Calu3 (cell line): Measurements from ENCODE around the gene ATP5F1D. TPM values are rescaled to one million over a fixed set of nuclear protein-coding genes. Genes with fewer than 3 reads are reported as not detected.
A peak's percentile ranks its signal among the peaks of the same experiment; 100 is the strongest.

ENCODE experiments used
- BruUV-seq: library from RNA; stranded (reverse); fragments of 400-500 nt; replicated peaks from 2 replicates; lab custom pipeline; 2021; lab: Mats Ljungman, UMichigan
- CTCF ChIA-PET: fragments of 300-600 bp; sonication (Branson Sonifier 250); formaldehyde crosslinking; loops from one replicate; lab custom pipeline; 2022; ENCODE audit warnings: antibody characterized with exemption; lab: Charles Lee
- DNase-seq: peaks from one replicate; pipeline ENCODE4 v3.0.0; 2022
- H3K27ac Mint-ChIP-seq: one replicate; pipeline ENCODE4 v1.8.0; 2022; ENCODE audit warnings: mixed read lengths; ENCODE audit not compliant: unreplicated experiment
- H3K27me3 Mint-ChIP-seq: one replicate; pipeline ENCODE4 v1.8.0; 2022; ENCODE audit warnings: mixed read lengths; ENCODE audit not compliant: unreplicated experiment
- H3K36me3 Mint-ChIP-seq: one replicate; pipeline ENCODE4 v1.8.0; 2022; ENCODE audit warnings: mild to moderate bottlenecking, moderate library complexity, mixed read lengths; ENCODE audit not compliant: insufficient read depth, unreplicated experiment
- H3K4me1 Mint-ChIP-seq: one replicate; pipeline ENCODE4 v1.8.0; 2022; ENCODE audit warnings: mild to moderate bottlenecking, low read depth, mixed read lengths; ENCODE audit not compliant: unreplicated experiment
- H3K4me3 Mint-ChIP-seq: one replicate; pipeline ENCODE4 v1.8.0; 2022; ENCODE audit warnings: mild to moderate bottlenecking, low read depth, moderate library complexity, mixed read lengths; ENCODE audit not compliant: unreplicated experiment
- H3K9me3 Mint-ChIP-seq: one replicate; pipeline ENCODE4 v1.8.0; 2022; ENCODE audit warnings: low read depth, mixed read lengths; ENCODE audit not compliant: unreplicated experiment
- CTCF ChIP-seq: fragments of 200-600 bp; IDR thresholded peaks from one replicate; pipeline ENCODE4 v1.8.0; 2022; ENCODE audit warnings: antibody characterized with exemption; ENCODE audit not compliant: unreplicated experiment
- intact Hi-C: fragments of 100-400 bp; cut with micrococcal nuclease; formaldehyde crosslinking; loops from one replicate; pipeline ENCODE4 v1.10.0; 2022; ENCODE audit not compliant: unreplicated experiment
- total RNA-seq: library from RNA; stranded (reverse); gene quantifications from 2 replicates; pipeline ENCODE4 v1.2.3, GENCODE V29; 2022

The ATP5F1D gene
- total RNA-seq, 1 experiment from 2014 or later = 91.8 TPM

GRCh38 chr19:1234955-1235380 is 6.6 kb upstream of the ATP5F1D start:
- peaks cover 33% of the 10 kb centered on the region for H3K36me3 Mint-ChIP-seq
- H3K27me3 Mint-ChIP-seq = no peaks in the 10 kb centered on the region
- no peak for DNase-seq
- no peak for TF ChIP-seq CTCF
- CTCF ChIA-PET = no interaction called here
- H3K4me3 Mint-ChIP-seq = no peak overlapping the region
- H3K4me1 Mint-ChIP-seq = peaks cover 22% of the 10 kb centered on the region
- no TSS peak for BruUV-seq
- intact Hi-C loops = no loop called here
- no peak overlapping the region for H3K27ac Mint-ChIP-seq
- no peaks in the 10 kb centered on the region for H3K9me3 Mint-ChIP-seq

- Mint-ChIP-seq H3K27ac (no peak overlapping the region), H3K36me3 (peaks cover 33% of the 10 kb centered on the region), H3K4me3 (peak overlapping the region; percentile 58), H3K4me1 (peaks cover 22% of the 10 kb centered on the region), H3K9me3 (no peaks in the 10 kb centered on the region), H3K27me3 (no peaks in the 10 kb centered on the region)
- no TSS peak for BruUV-seq
- intact Hi-C loops = no loop called here
- CTCF ChIA-PET = no interaction called here
- TF ChIP-seq CTCF = no peak
- no peak for DNase-seq
Measured at GRCh38 chr19:1235625-1236538, 5.7 kb upstream of the ATP5F1D start.

GRCh38 chr19:1236576-1236975 is 5.0 kb upstream of the ATP5F1D start:
- Mint-ChIP-seq H3K4me3 (peak overlapping the region; percentile 58), H3K27ac (no peak overlapping the region), H3K36me3 (peaks cover 36% of the 10 kb centered on the region), H3K9me3 (no peaks in the 10 kb centered on the region), H3K4me1 (peaks cover 26% of the 10 kb centered on the region), H3K27me3 (no peaks in the 10 kb centered on the region)
- no TSS peak for BruUV-seq
- no peak for DNase-seq
- intact Hi-C loops = no loop called here
- TF ChIP-seq CTCF = no peak
- CTCF ChIA-PET = no interaction called here

- H3K27ac Mint-ChIP-seq = no peak overlapping the region
- no peak for DNase-seq
- BruUV-seq = no TSS peak
- H3K4me3 Mint-ChIP-seq = peak overlapping the region; percentile 58
- no peak for TF ChIP-seq CTCF
- peaks cover 36% of the 10 kb centered on the region for H3K36me3 Mint-ChIP-seq
- CTCF ChIA-PET = no interaction called here
- intact Hi-C loops = no loop called here
- no peaks in the 10 kb centered on the region for H3K9me3 Mint-ChIP-seq
- peaks cover 22% of the 10 kb centered on the region for H3K4me1 Mint-ChIP-seq
- no peaks in the 10 kb centered on the region for H3K27me3 Mint-ChIP-seq
Measured at GRCh38 chr19:1237027-1237659, 4.4 kb upstream of the ATP5F1D start.
